Heart left ventricle (tissue), 16 donors: ENCODE results near the gene PCMT1. TPM values are rescaled to one million over a fixed set of nuclear protein-coding genes. Genes with fewer than 3 reads are reported as not detected.
A peak's percentile ranks its signal among the peaks of the same experiment; 100 is the strongest.

Experiments used
- ATAC-seq, 4 donors: fragments of 200-7000 bp; cut with Tn5 transposase; one replicate each; pipeline ENCODE4 v1.9.1; 2020 to 2022; ENCODE audit warnings: moderate library complexity in 4 of 4, mild to moderate bottlenecking in 3 of 4, moderate number of reproducible peaks in 1 of 4
- DNase-seq, 5 donors: peaks; one replicate each; pipeline ENCODE4 v3.0.0-alpha.2; 2020
- H3K27ac ChIP-seq, 12 donors: fragments of 200-600 bp; sonication (generic) in 4 of 12; one replicate each; pipeline versions ENCODE4 v1.5.0 to v1.8.0; 2016 to 2022; ENCODE audit warnings: mild to moderate bottlenecking in 2 of 12
- H3K27me3 ChIP-seq, 9 donors: fragments of 200-600 bp; sonication (generic) in 2 of 9; one replicate each; pipeline versions ENCODE4 v1.5.1 to v1.8.0; 2016 to 2022; ENCODE audit warnings: mild to moderate bottlenecking in 3 of 9
- H3K36me3 ChIP-seq, 9 donors: fragments of 200-600 bp; sonication (generic) in 2 of 9; one replicate each; pipeline versions ENCODE4 v1.5.0 to v1.8.0; 2018 to 2022; ENCODE audit warnings: mild to moderate bottlenecking in 2 of 9
- H3K4me1 ChIP-seq, 12 donors: fragments of 200-600 bp; sonication (generic) in 4 of 12; one replicate each; pipeline versions ENCODE4 v1.5.0 to v1.8.0; 2016 to 2022; ENCODE audit warnings: mild to moderate bottlenecking in 3 of 12
- H3K4me3 ChIP-seq, 12 donors: fragments of 200-600 bp; sonication (generic) in 4 of 12; one replicate each; pipeline versions ENCODE4 v1.5.0 to v1.8.0; 2017 to 2022; ENCODE audit warnings: mild to moderate bottlenecking in 9 of 12, moderate library complexity in 4 of 12
- H3K9me3 ChIP-seq, 12 donors: fragments of 200-600 bp; sonication (generic) in 4 of 12; one replicate each; pipeline versions ENCODE4 v1.5.0 to v1.8.0; 2016 to 2022; ENCODE audit warnings: mild to moderate bottlenecking in 1 of 12
- CTCF ChIP-seq, 12 donors: fragments of 200-600 bp; sonication (generic) in 4 of 12; IDR thresholded peaks; one replicate each; pipeline versions ENCODE4 v1.5.0 to v1.8.0; 2018 to 2022; ENCODE audit warnings: antibody characterized with exemption in 12 of 12, mild to moderate bottlenecking in 5 of 12
- POLR2A ChIP-seq, 2 donors: fragments of 450-650 bp; IDR thresholded peaks; one replicate each; pipeline ENCODE4 v1.6.1; 2017; ENCODE audit warnings: antibody characterized with exemption in 2 of 2, mild to moderate bottlenecking in 2 of 2, moderate library complexity in 2 of 2
- WGBS, 4 donors: extraction: QIAGEN DNeasy Blood & Tissue Kit in 2 of 4; methylation state at CpG; one replicate each; pipeline versions ENCODE4 v1.1.5 to v1.1.7; 2013 to 2018; 5-methylcytosine and 5-hydroxymethylcytosine counted together
- intact Hi-C, 10 donors: fragments of 100-400 bp; cut with DNase I; formaldehyde crosslinking; loops; one replicate each; pipeline versions ENCODE4 v1.11.1 to v1.14.2; 2022
- polyA plus RNA-seq, 2 donors: library from polyadenylated mRNA; stranded (reverse); fragments of 200-250 nt; gene quantifications; one replicate each; pipeline ENCODE4 v1.2.3, GENCODE V29; 2013
- total RNA-seq, 9 donors: library from RNA; depleted of rRNA in 2 of 9; stranded (reverse); fragments of >200 nt in 2 of 9; fragmentation: NEBNext Ultra II Directional in 3 of 9; extraction: Animal tissue kit (Norgen Biotek cat#: 25700) in 3 of 9; gene quantifications; one replicate each; pipeline versions ENCODE4 v1.1.0 to v1.2.4, GENCODE V29; 2016 to 2023
- donor health status: ischemic (EF 13 %, LVEDD 7.1; RV severe dilation, severe dysfunction).
- donor health status: healthy with polysubstance abuse.
- donor health status: DM: no; HTN: yes; CAD: no.
- donor health status: DM: no; HTN: no; CAD: no.
- donor health status: ischemic (EF 25% LVEDD 6.9; RV normal size, moderate dysfunction).
- donor health status: ischemic (EF 25% LVEDD 5.7; RV mildly dilated, moderate dysfunction).
- donor health status: healthy.
- donor health status: DM: yes; HTN: yes; CAD: no.
- donor health status: ischemic (EF 35%, LVEDD 5.7; RV mildly dilated, moderate dysfunction).
- donor health status: nonischemic (EF 11% LVEDD 7.7; RV severe dilation, severe dysfunction).
- donor health status: DM: yes; HTN: yes; CAD: no.
- donor health status: PGD.
- donor health status: ischemic (EF 29% LVEDD 5.4; RV normal size, mild dysfunction).
- donor health status: nonischemic (EF 23%, LVEDD 6.1; RV moderate dilation, normal function).

PCMT1 gene
- total and polyA plus RNA-seq, 11 donors: 72.2 to 243 (median 164) TPM

GRCh38 chr6:149771925-149772324 lies 22.4 kb downstream of the PCMT1 start:
- H3K27me3 ChIP-seq: no peaks in the 10 kb centered on the region
- peaks cover 0 to 6% (median 0%) of the 10 kb centered on the region in 12 donors for H3K4me1 ChIP-seq
- no peak overlapping the region for H3K4me3 ChIP-seq
- H3K9me3 ChIP-seq: no peaks in the 10 kb centered on the region
- ATAC-seq: peak in 2 of 4 donors; percentile 41 to 55
- TF ChIP-seq POLR2A (IDR thresholded peaks at IDR 0.05): no peak
- no peak for TF ChIP-seq CTCF (IDR thresholded peaks at IDR 0.05)
- 76 to 85% (median 79%) methylated on average over 6 of the region's 6 CpGs for WGBS, 4 donors
- peaks cover 0 to 72% (median 64%) of the 10 kb centered on the region in 9 donors for H3K36me3 ChIP-seq
- intact Hi-C loops: no loop called here
- H3K27ac ChIP-seq: peak overlapping the region in 8 of 12 donors; percentile 2 to 65 (median 29)
- DNase-seq: no peak

GRCh38 chr6:149777624-149778023 lies 28.1 kb downstream of the PCMT1 start:
- H3K4me3 ChIP-seq: no peak overlapping the region
- peaks cover 0 to 13% (median 2%) of the 10 kb centered on the region in 12 donors for H3K4me1 ChIP-seq
- H3K9me3 ChIP-seq: no peaks in the 10 kb centered on the region
- H3K27ac ChIP-seq: no peak overlapping the region
- peaks cover 0 to 91% (median 59%) of the 10 kb centered on the region in 9 donors for H3K36me3 ChIP-seq
- 96 to 100% (median 98%) methylated on average over 1 of the region's 1 CpG for WGBS, 4 donors
- DNase-seq (no peak), ATAC-seq (no peak)
- H3K27me3 ChIP-seq: no peaks in the 10 kb centered on the region
- TF ChIP-seq CTCF (IDR thresholded peaks at IDR 0.05): no peak
- TF ChIP-seq POLR2A (IDR thresholded peaks at IDR 0.05): no peak
- intact Hi-C loops: no loop called here

GRCh38 chr6:149779644-149779963 lies 30.1 kb downstream of the PCMT1 start:
- intact Hi-C loops: no loop called here
- no peaks in the 10 kb centered on the region for H3K9me3 ChIP-seq
- H3K4me1 ChIP-seq: peaks cover 0 to 13% (median 2%) of the 10 kb centered on the region in 12 donors
- WGBS, 4 donors: 30 to 46% (median 35%) methylated on average over 2 of the region's 2 CpGs
- H3K27ac ChIP-seq: peak overlapping the region in 4 of 12 donors; percentile 6 to 44 (median 18)
- H3K4me3 ChIP-seq: no peak overlapping the region
- H3K27me3 ChIP-seq: no peaks in the 10 kb centered on the region
- no peak for TF ChIP-seq CTCF (IDR thresholded peaks at IDR 0.05)
- TF ChIP-seq POLR2A (IDR thresholded peaks at IDR 0.05): no peak
- DNase-seq: peak in 1 of 5 donors; percentile 38
- ATAC-seq: peak; percentile 75 to 86 (median 82)
- peaks cover 0 to 91% (median 51%) of the 10 kb centered on the region in 9 donors for H3K36me3 ChIP-seq

- Histone ChIP-seq H3K9me3 (no peaks in the 10 kb centered on the region), H3K4me1 (peaks cover 0 to 13% (median 2%) of the 10 kb centered on the region in 12 donors)
Observed at GRCh38 chr6:149781715-149782114, 32.2 kb downstream of the PCMT1 start.

More at GRCh38 chr6:149781715-149782114, 32.2 kb downstream of the PCMT1 start:
- TF ChIP-seq POLR2A (IDR thresholded peaks at IDR 0.05) (no peak), CTCF (IDR thresholded peaks at IDR 0.05) (no peak)
- Histone ChIP-seq H3K4me3 (no peak overlapping the region), H3K27ac (no peak overlapping the region), H3K36me3 (peaks cover 0 to 70% (median 30%) of the 10 kb centered on the region in 9 donors), H3K27me3 (no peaks in the 10 kb centered on the region)
- no peak for DNase-seq
- intact Hi-C loops: no loop called here
- ATAC-seq: no peak
